GM18868 (cell line): ENCODE data around the gene KCNK16.
"Not testable (repeated sequence)": the region's sequence is repeated elsewhere in the genome, so short reads cannot be mapped to it uniquely, and the experiment has no call there.

Source experiments
- ATAC-seq: cut with Tn5 transposase; IDR thresholded peaks from one replicate; pipeline ENCODE4 v1.9.1; 2021; ENCODE audit warnings: mild to moderate bottlenecking, moderate library complexity; ENCODE audit not compliant: unreplicated experiment

The KCNK16 gene

DNA sequence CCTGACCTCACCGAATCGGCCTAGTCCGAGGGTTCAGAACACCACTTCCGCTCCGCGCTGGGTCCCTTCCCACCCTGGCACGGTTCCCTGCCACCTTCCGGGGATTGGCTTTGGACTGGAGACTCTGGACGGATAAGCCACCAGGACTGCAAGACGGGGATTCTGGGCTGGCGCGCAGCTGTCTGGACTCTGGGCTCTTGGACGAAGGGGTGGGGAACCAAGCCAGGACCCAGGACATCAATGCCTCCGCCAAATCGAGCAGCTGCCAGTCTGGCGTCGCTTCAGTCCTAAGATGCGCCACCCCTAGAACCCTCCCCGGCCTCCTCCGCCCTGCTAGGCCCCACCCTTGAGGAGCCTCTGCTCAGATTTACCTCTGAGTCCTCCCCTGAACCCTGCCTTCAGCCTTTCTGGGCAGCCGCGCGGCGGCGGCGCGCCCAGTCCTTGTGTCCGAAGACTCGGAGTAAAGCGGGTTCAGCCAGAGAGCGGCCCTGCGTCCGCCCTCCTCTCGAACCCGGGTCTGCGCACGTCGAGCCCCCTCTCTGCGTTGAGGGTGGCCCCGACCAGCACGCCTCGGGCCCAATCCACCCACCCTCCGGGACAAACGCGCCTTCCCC, 9.5 kb downstream of the KCNK16 start:
- ATAC-seq: no peak

DNA sequence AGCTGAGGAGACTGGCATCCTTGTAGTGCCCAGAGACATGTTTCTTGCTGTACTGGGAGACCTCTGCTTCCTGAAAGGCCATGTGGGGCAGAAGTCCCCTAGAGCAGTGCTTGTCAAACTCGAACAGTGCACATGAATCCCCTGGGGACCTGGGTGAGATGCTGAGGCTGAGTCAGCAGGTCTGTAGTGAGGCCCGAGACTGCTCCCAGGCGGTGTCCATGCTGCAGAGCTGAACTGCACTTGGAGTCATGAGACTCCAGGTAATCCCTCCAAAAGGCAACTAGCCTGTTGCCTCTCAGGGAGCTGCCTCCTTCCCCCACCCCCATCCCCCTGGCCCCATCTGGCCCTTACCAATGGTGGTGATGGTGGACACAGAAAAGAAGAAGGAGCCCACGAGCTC, 12.0 kb downstream of the KCNK16 start:
- ATAC-seq: no peak

DNA sequence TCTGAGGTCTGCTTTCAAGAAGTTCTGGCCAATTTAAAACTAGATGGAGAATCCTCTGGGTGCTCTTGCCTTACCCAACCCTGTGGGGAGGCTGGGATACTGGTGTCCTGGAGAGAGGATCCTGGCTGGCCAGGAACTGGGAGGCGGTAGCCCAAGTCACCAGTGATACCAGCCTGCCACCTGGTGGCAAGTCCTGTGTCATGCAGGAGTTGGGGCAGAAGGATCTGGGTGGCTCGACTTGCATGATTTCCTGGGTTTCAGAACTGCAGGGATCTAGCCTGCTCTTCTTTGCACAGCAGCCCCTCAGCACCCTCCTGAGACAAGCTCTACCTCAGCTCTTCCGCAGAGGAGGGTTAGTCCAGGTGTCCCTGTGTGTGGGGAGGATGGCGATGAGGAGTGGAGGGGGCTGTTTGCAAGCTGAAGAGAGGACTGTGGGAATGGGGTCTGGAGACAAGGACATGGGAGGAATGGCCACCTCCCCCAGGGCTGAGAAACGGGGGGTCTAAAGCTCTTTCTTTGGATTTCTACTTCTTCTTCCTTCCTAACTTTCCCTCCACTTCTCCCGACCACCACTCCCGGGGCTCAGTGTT, 12.5 kb downstream of the KCNK16 start:
- no peak for ATAC-seq

DNA sequence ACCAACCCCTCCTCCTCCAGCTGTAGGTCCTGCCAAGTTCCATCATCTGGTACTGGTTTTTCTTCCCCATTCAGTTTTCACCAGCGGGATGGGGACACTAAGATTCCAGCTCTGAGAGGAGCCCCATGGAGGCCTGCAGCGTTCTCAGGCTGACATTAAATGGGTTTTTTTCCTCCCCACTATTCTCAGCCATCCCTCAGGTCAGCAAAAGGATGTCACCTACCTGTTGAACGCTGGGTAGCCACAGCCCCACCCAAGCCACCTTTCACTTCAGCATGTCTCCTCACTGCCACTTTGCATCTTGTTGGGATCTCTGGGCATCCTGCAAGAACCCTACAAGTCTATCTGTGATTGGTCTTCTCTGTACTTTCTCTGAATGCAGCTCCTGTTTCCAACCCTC, 15.0 kb downstream of the KCNK16 start:
- ATAC-seq: no peak

DNA sequence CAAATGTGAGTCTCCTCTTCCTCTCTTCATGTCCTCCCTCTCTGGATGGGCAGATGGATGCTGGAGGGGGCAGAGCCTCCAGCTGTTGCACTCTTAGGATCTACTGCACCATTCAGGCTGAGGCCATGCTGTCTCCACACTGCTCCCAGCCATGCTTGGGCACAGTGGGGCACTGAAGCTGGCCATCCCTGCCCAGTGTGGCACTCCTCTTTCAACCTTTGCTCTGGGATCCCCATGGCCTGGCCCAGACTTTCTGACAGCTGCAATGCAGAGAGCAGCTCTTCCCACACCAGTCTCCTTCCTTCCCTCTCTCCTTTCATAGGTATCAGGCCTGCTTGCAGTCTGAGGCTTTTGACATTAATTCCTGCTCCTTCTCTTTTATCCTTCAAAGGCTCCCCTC, 17.6 kb downstream of the KCNK16 start:
- no peak for ATAC-seq

DNA sequence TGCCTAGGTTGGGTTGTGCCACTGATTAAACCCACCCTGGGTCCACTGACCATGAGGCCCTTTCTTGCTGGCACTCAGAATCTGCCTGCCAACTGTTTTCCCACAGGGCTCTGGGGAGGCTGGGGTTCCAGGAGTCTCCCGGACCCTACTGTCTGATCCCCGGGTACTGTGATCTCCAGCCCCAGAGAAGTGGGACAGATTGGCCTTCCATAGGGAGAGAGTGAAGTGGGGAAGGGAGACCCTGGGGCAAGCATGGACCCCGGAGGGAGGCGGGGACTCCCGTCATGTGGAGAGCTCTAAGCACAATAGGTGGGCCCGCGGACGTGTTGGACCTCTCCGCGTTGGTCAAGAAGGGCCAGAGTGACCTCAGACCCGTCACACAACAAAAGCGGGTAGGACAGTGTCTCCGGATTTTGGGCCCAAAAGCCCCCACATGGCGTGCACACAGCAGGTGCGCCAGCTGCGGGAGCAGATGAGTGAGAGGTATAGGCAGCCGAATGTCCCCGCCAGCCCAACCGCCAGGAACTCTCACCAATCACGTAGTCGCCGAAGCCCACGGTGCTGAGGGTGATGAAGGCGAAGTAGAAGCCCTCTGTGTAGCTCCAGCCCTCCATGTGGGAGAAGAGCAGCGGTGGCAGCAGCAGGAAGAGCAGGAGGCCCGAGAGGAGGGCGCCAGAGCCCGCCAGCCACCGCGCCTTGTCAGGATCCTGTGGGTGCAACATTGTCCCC, 18.9 kb downstream of the KCNK16 start:
- no peak for ATAC-seq

DNA sequence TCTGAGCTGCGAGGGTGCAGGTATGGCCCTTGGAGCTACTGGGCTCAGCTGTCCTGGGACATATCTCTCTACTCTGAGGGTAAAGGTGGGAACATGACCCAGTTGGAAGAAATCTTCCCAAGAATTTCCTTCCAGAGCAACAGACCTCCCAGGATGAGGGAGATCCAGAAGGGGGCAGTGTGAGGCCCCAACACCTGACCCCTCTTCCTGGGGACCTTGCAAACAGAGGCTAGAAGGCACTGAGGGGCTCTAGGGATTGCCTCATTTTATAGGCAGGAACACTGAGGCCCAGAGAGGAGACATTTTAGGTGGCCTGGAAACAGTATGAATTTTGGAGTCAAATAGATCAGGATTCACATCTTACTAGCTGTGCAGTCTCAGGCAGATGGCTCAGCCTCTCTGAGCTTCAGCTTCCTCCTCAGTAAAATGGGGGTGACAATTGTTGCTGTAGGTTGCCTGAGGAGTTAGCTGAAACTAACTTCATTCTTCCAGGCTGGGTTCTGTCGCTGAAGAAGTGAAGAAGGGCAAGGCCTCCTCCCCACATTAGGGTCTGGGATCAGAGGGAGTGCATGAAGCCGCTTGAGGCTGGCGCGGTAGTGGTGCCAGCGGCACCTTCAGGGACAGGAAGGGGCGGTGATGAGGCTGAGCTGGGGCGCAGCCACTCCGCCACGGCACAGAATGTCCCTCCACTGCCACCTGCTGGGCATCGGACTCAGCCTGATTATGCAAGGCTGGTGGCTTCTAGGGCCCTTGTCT, 19.7 kb downstream of the KCNK16 start:
- ATAC-seq: peak; percentile 89

DNA sequence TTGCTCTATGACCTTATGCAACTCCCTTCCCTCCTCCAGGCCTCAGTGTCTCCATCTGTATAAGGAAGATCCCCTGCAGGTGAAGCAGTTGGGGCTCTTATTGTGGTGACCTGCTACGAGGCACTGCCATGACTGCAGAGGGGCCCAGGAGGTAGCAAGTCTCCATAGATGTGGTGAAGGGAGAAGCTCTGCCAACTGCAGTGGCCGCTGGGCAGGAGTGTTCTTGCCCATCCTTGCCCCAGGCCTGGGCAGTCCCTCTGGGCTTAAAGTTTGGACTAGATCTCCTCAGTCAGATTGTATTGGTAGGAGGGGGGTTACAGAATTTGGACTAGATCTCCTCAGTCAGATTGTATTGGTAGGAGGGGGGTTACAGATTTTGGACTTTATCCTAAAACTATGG, 20.5 kb downstream of the KCNK16 start:
- ATAC-seq: no peak

DNA sequence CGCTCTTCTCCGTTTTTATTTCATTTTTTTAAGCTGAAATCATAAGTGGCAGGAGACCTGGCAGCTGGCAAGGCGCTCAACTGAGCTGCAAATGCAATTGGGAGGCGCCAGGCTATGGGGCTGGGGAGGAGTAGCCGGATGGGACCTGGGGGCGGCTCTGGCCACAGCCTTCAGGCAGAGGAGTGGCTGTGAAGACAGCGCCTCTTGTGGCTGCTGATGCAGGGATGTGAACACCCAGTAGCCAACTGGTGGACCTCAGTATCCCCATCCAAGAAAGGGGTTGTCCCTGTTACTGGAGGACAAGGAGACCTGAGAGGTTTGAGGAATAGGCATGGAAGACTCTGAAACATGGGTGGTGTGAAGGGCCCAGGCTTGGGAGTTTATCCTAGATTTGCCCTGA, 20.9 kb downstream of the KCNK16 start:
- ATAC-seq: no peak

DNA sequence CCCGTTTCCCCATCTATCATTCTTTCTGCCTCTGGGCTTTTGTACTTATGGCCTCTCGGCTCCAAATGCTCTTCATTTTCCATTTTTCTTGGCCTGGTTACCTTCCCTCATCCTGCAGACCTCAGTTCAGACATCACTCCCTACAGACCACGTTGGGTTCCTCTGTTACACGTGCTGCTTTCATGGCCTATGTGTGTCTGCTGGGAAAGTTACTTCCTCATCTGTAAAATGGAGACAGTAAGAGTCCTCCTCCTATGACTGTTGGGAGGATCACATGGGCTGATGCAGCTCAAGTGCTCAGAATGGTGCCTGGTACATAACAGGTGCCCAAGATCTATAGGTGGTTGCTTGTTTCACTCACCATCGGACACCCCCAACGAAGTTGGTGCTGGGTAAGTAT, 21.8 kb downstream of the KCNK16 start:
- ATAC-seq: no peak

DNA sequence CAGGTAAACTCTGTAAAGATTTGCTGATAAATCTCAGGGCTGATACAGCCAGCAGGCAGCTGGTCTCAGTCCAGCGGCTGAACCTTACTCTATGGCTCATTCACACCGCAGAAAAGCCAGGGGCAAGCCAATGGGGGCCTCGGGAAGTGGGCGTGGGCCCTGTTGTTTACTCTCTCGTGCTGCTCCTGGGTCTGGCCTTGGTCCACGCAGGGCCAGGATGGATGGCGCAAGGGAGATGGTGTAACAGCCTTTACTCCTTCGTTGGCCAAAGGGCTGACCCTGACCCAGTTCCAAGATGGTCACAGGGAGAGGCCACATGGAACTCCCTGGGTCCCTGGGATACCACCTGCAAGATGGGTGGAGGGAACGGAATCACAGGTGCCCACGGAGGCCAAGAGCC, 24.4 kb downstream of the KCNK16 start:
- no peak for ATAC-seq

DNA sequence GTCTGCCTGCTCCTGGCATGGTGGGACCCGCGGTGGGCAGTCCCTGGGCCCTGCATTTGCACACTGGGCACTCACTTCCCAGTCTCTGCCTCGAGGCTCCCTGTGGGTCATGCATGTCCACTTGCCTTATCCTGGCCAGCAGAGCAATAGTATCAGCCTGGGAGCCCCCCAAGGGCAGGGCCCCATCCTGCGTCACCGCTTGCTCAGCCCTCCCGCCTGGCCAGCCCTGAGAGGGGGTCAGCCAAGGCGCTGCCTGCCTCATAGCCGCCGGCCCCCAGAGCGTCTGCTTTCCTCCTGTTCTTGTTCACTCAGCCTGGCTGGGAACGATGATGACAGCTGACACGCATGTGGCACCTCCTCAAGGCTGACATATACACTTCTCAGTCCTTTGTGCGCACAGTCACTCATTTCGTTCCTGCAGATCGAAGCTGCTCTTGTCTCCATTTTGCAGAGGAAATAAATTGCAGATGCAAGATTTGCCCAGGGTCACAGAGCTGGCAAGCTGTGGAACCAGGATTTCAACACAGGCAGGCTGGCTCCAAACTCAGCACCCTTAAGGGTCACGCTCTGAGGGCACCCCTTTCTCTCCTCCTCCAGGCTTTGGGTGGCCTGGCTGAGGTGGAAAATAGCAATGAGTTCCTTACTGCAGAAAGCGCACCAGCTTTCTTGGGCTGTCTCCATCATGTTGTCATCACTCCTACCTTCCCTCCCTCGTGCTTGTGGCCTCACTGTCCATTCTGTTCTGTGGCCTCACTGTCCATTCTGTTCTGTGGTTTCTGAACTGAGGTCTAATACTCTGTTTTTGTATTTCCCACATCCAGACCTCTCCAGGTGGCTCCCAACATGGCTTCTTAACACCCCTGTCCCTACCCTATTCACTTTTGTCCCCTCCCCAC, 25.5 kb downstream of the KCNK16 start:
- ATAC-seq: no peak

DNA sequence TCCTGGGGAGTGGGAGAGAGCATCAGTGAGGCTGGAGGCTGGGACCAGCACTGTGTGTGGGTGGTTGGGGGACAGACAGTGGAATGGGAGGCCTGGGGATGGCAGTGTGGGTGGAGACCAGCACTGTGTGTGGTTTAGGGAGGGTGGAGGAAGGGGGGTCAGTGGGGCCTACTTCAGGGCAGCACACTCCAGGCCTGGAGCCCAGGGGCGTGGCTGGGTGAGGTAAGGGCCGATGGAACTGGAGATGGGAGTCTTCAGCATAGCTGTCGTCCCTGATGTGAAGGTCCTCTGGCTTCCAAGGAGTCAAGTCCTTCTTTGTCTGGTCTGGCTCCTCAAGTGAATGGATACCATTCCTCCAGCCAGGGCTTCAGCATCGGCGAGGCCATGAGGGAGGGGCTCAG, 26.9 kb downstream of the KCNK16 start:
- ATAC-seq: no peak

DNA sequence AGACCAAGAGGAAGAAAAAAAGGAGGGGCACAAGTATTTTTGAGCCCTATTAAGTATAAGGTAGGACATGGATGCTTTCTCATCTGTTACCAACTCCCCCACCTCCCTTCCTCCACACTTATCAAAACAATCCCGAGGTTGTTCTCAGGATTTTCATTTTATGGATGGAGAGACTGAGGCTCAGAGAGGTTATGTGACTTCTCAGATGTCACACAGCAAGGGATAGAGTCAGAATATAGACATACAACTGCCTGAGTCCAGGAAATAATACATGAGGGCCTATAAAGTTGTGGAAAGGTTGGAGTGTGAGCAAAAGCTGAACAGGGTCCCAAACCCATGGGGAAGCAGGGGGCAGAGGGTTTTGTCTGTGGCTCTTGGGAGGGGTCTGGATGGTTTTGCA, 27.6 kb downstream of the KCNK16 start:
- no peak for ATAC-seq

DNA sequence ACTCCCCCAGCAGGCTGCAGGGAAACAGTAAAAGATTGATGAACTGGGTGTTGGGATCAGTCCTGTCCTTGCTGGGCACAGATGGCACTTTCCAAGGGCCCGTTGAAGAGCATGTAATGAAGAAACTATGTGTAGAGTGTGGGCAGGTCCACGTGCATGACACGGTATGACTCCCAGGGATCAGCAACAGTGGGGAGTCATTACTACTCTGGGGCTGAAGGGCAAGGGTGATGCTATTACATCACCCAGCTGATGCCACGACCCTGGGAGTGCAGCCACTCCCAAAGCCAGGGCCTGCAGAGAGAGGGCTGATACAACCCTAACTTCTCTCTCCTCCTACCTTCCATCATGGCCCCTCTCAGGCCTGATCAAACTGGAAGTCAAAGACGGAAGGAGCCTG, 28.4 kb downstream of the KCNK16 start:
- ATAC-seq: no peak

DNA sequence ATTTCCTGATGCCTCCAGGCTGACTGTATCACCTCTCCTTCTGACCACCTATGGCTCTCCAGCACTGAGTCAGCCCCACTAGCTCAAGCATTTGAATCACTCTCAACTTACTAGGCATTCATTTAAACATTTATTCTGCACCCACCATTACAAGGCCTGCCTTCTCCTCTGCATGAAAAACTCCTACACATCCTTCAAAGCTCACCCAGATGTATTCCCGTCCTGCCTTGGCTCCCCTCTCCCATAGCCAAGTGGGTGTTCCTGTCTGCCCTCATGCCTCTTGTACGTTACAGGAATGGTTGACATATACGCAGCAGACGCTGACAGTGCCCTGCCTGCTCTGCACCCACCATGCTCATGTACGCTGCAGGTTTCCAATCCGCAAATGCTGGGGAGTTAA, 29.9 kb downstream of the KCNK16 start:
- no peak for ATAC-seq

DNA sequence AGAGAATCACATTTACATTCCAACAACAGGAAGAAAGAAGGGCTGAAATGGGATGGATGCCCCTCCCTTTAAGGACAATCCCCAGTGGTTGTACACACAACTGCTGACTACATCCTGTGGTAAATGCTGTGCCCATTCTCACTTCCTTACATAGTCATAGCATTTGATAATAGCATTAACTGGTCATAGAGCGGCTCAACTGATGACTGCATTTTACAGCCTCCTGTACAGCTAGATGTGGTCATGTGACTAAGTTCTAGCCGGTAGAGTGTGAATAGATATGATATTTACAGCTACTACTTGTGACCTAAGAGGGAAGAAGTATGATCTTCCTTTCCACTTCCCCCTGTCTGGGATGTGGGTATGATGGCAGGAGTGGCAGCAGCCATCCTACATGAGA, 33.0 kb downstream of the KCNK16 start:
- ATAC-seq: no peak

DNA sequence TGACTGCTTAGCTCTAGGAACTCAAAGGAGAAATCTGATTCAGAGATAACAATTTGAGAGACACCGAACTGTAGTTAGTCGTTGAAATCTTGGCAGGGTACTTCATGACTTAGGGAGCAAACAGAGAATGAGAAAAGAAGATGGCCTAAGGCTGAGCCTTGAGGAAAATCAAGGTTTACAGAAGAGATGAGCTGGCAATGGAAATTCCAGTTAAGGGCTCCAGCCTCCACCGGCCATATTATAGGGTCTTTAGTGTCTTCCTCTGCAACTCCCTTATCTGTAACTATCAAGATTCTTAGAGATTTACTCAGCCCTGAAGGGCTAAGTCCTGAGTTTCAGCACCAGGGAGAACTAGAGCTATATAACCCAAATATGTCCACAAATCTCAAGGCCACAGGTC, 34.9 kb downstream of the KCNK16 start:
- no peak for ATAC-seq

DNA sequence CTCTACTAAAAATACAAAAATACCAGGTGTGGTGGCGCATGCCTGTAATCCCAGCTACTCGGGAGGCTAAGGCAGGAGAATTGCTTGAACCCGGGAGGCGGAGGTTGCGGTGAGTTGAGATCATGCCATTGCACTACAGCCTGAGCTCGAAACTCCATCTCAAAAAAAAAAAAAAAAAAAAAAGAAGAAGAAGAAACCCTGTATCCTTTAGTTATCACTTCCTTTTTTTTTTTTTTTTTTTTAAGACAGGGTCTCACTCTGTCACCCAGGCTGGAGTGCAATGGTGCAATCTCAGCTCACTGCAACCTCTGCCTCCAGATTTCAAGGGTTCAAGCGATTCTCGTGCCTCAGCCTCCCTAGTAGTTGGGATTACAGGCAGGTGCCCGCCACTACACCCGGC, 35.9 kb downstream of the KCNK16 start:
- ATAC-seq: not testable (repeated sequence)

DNA sequence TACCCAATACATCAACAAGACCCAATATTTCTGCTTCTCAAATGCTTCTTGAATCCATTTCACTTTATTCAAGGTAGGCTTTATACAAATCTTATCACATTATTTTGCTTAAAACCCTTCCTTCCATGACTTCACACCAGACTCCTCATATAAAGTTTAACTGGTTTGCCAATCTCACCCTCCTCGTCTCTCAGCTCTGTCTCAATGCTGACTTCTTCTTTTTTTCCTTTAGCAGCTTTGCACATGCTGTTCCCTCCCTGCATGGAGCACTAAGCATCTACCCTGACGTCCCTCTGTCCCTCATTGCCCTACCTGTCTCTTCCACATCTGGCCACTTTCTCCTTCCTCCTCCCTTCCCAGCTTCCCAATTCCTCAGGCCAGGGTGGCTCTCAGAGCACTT, 39.7 kb downstream of the KCNK16 start:
- no peak for ATAC-seq
